Measurements from ENCODE around the gene ASB2.

The ASB2 gene

DNA sequence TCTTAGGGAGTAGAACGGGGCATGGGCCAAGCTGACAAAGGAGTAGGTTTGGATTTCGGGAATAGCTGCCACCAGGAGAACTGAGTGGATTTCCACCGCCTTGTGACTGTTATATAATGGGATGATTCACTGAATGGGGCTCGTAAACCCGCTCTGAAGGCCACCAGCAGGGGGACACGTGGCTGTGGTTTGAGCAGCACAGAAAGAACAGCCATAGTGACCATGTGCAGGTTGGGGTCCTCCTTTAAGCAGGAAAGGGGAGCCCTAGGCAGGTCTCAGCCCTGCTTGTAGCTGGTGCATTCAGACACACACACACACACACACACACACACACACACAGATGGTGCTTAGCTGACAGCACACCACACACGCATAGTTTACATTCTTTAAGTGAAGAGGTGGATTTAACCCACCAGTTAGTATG, 8.6 kb upstream of the ASB2 start:
- Histone ChIP-seq H3K4me1 (ENCODE audit: control insufficient read depth in 1 of 2, insufficient read depth in 1 of 2, low read depth in 1 of 2, low read length in 1 of 2) (no peaks in the 10 kb centered on the region), H3K36me3 (no peaks in the 10 kb centered on the region), H3K9me3 (no peaks in the 10 kb centered on the region), H3K27me3 (peaks cover 18% of the 10 kb centered on the region), H3K27ac (no peak overlapping the region), H3K4me3 (ENCODE audit: low read depth in 1 of 2, low read length in 1 of 2) (no peak overlapping the region)
- TF ChIP-seq, protein P1, sequence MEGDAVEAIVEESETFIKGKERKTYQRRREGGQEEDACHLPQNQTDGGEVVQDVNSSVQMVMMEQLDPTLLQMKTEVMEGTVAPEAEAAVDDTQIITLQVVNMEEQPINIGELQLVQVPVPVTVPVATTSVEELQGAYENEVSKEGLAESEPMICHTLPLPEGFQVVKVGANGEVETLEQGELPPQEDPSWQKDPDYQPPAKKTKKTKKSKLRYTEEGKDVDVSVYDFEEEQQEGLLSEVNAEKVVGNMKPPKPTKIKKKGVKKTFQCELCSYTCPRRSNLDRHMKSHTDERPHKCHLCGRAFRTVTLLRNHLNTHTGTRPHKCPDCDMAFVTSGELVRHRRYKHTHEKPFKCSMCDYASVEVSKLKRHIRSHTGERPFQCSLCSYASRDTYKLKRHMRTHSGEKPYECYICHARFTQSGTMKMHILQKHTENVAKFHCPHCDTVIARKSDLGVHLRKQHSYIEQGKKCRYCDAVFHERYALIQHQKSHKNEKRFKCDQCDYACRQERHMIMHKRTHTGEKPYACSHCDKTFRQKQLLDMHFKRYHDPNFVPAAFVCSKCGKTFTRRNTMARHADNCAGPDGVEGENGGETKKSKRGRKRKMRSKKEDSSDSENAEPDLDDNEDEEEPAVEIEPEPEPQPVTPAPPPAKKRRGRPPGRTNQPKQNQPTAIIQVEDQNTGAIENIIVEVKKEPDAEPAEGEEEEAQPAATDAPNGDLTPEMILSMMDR (IDR thresholded peaks at IDR 0.05), result no peak

DNA sequence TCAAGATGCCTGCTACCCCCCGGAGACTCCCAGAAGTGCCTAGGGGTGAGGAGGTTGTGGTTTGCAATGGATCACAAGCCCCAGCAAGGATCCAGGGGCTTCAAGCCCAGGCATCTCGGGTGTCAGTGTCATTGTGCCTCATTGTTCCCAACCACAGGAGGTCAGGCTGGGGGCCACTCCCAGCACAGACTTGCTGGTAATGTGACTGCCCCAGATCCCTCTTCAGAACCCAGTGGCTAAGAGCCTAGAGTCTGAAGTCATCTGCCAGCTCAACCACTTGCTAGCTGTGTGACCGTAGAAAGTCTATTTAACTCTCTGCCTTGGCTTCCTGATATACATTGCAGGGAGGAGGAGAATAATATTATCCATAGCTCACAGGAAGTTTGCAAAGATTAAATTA, 7.7 kb upstream of the ASB2 start:
- Histone ChIP-seq H3K36me3 (no peaks in the 10 kb centered on the region), H3K9me3 (no peaks in the 10 kb centered on the region), H3K4me3 (ENCODE audit: low read depth in 1 of 2, low read length in 1 of 2) (no peak overlapping the region), H3K27ac (no peak overlapping the region), H3K4me1 (ENCODE audit: control insufficient read depth in 1 of 2, insufficient read depth in 1 of 2, low read depth in 1 of 2, low read length in 1 of 2) (no peaks in the 10 kb centered on the region), H3K27me3 (peaks cover 17% of the 10 kb centered on the region)
- TF ChIP-seq, protein P1 (IDR thresholded peaks at IDR 0.05), result no peak

DNA sequence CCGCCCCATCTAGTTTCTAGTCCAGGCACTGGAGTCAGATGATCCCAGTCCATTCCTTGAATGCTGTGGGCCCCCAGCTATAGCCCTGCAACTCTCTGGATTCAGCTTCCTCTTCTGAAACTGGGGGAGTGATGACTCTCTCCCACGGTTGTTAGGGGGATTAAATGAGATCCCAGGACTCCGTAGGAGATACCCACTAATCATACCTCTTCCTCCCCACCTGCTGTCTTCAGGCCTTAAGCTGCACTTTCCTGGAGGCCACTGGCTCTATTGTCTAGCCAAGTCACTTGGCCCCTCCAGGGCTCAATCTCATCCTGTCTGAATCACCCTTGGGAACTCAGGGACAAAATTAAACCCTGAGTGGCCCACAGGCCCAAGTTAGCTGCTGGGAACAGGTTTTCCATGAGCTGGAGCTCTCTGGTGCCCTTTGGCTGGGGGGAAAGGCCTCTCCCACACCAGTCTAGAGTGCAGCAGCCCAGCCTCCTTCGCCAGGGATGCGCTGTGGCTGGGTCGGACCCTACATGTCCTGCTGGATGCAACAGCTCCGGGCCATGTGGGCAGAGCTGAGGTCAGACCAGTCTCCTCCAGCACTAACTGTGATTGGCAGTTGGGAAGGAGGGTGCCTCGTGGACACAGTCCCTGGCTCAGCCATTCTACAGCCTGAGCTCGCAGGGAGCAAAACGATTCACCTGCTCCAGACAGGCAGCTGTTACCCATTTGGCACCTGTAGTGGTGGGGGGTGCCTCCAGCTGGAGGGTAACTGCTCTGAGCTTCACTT, 6.0 kb upstream of the ASB2 start:
- H3K36me3 ChIP-seq, result no peaks in the 10 kb centered on the region
- H3K27ac ChIP-seq, result no peak overlapping the region
- H3K27me3 ChIP-seq, result peaks cover 24% of the 10 kb centered on the region
- TF ChIP-seq, protein P1 (IDR thresholded peaks at IDR 0.05), result no peak
- no peaks in the 10 kb centered on the region for H3K9me3 ChIP-seq
- no peaks in the 10 kb centered on the region for H3K4me1 ChIP-seq (ENCODE audit: control insufficient read depth in 1 of 2, insufficient read depth in 1 of 2, low read depth in 1 of 2, low read length in 1 of 2)
- H3K4me3 ChIP-seq (ENCODE audit: low read depth in 1 of 2, low read length in 1 of 2), result no peak overlapping the region

DNA sequence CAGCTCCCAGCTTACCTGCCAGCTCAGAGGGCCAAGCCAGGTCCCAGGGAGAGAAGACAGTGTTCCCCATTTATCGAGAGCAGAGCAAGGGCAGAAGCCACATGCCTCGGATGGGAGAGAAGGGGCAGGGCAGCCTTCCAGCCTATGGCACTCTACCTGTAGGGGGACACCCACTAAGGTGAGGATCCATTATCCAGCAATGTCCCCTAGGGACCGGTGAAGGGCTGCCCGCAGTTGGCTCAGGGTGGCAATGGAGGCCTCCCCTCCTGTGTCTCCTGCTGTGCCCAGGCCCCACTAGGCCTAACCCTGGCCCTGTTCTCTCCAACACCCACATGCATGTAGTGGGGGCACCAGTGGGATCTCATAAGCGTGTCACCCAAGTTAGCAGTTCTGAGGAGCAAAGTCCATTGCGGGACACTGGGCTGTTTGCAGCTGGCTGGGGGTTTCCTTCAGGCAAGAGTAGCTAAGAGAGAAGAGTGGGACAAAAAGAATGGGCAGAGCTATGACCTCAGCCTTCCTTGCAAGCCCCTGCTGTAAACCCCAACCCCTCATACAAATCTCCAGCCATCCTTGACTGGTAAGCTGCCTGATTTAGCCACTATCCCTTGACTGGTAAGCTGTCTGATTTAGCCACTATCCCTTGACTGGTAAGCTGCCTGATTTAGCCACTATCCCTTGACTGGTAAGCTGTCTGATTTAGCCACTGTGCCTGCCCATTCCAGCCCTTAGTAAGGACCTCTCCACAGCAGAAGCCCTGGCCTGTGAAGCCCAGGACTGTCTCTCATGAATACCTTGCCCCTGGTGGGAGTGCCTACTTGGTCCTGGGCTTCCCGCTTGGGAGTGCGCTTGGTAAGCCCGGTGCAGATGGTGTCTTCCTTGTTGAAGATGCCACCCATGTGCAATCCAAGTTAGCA, 5.2 kb upstream of the ASB2 start:
- TF ChIP-seq, protein P1 (IDR thresholded peaks at IDR 0.05), result no peak
- Histone ChIP-seq H3K27ac (no peak overlapping the region), H3K4me3 (ENCODE audit: low read depth in 1 of 2, low read length in 1 of 2) (no peak overlapping the region), H3K9me3 (no peaks in the 10 kb centered on the region), H3K4me1 (ENCODE audit: control insufficient read depth in 1 of 2, insufficient read depth in 1 of 2, low read depth in 1 of 2, low read length in 1 of 2) (peaks cover 0 to 1% of the 10 kb centered on the region in 2 experiments), H3K36me3 (no peaks in the 10 kb centered on the region), H3K27me3 (peaks cover 25% of the 10 kb centered on the region)

DNA sequence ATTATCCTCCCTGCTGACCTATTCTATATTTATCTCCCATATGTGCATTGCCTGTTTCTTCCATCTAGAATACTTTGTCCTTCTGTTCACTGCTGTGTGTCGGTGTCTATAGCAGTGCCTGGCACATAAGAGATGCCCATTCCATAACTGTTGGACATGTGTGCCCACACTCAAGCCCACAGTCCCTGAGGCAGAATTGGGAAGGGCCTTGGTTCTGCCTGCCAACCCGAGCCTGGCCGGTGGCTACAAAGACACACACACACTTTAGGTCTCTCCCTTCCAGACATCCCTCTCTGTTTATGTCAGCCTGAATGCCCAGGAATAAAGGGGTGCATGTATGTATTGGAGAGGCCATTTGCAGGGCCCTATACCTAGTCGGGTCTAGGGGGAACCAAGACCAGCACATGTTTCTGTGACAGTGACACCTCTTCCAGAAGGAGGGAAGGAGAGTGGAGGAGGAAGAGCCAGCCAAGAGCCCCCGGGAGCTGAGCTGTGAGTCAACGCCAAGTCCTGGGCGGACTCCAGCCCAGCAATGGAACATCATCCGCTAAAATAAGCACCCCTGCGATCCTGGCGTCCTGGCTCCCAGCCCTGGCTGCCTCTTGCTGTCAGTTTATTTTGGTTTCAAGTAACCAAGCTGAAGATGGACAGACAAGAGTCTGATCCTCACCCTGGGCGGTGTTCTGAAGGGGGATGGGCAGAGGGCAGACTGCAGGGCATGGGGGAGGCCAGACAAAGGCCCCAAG, 4.3 kb upstream of the ASB2 start:
- H3K27ac ChIP-seq, result no peak overlapping the region
- no peaks in the 10 kb centered on the region for H3K9me3 ChIP-seq
- TF ChIP-seq, protein P1 (IDR thresholded peaks at IDR 0.05), result no peak
- peaks cover 33% of the 10 kb centered on the region for H3K27me3 ChIP-seq
- H3K4me1 ChIP-seq (ENCODE audit: control insufficient read depth in 1 of 2, insufficient read depth in 1 of 2, low read depth in 1 of 2, low read length in 1 of 2), result peaks cover 0 to 4% of the 10 kb centered on the region in 2 experiments
- no peaks in the 10 kb centered on the region for H3K36me3 ChIP-seq
- H3K4me3 ChIP-seq (ENCODE audit: low read depth in 1 of 2, low read length in 1 of 2), result no peak overlapping the region

Measured in neutrophil (primary cell).